HepG2 (cell line): Measurements from ENCODE around the gene CMTM8. TPM values are rescaled to one million over a fixed set of nuclear protein-coding genes. Genes with fewer than 3 reads are reported as not detected.

Experiments
- ATF3 ChIP-seq: sonication (generic); formaldehyde crosslinking; IDR thresholded peaks from 2 replicates; pipeline ENCODE4 v1.4.0; 2020; ENCODE audit warnings: missing genetic modification reagents
- HNF4G ChIP-seq, 2 experiments: sonication (generic) in 1 of 2; formaldehyde crosslinking in 1 of 2; IDR thresholded peaks; 2 replicates each; pipeline versions ENCODE4 v1.4.0 to v1.6.1; 2011 to 2020; ENCODE audit warnings: borderline replicate concordance in 2 of 2, low read depth in 2 of 2, mild to moderate bottlenecking in 2 of 2, low read length in 1 of 2, missing genetic modification reagents in 1 of 2, moderate library complexity in 1 of 2
- KIAA2018 ChIP-seq: sonication (generic); formaldehyde crosslinking; IDR thresholded peaks from 2 replicates; pipeline ENCODE4 v1.5.0; 2020; ENCODE audit warnings: mild to moderate bottlenecking, missing genetic modification reagents, borderline replicate concordance
- MXD1 ChIP-seq: sonication (generic); formaldehyde crosslinking; IDR thresholded peaks from 2 replicates; pipeline ENCODE4 v1.4.0; 2020; ENCODE audit warnings: mild to moderate bottlenecking, missing genetic modification reagents
- MXD3 ChIP-seq: IDR thresholded peaks from 2 replicates; pipeline ENCODE4 v1.6.1; 2016; ENCODE audit warnings: mild to moderate bottlenecking, missing biosample characterization, missing genetic modification reagents
- MYC ChIP-seq: sonication (generic); formaldehyde crosslinking; IDR thresholded peaks from 2 replicates; pipeline ENCODE4 v1.9.0; 2021; ENCODE audit warnings: missing genetic modification reagents, borderline replicate concordance
- PRPF4 ChIP-seq: fragments of 200-400 bp; formaldehyde crosslinking; IDR thresholded peaks from 2 replicates; pipeline ENCODE4 v1.6.1; 2016; ENCODE audit warnings: low read length, low read depth; ENCODE audit not compliant: poor library complexity, severe bottlenecking
- TBP ChIP-seq: sonication (generic); formaldehyde crosslinking; IDR thresholded peaks from 2 replicates; pipeline ENCODE4 v1.5.0; 2020; ENCODE audit warnings: missing genetic modification reagents
- ZNF101 ChIP-seq: sonication (generic); formaldehyde crosslinking; IDR thresholded peaks from 2 replicates; pipeline ENCODE4 v1.4.0; 2020; ENCODE audit warnings: mild to moderate bottlenecking, low read depth, missing genetic modification reagents, borderline replicate concordance
- ZNF12 ChIP-seq: sonication (generic); formaldehyde crosslinking; IDR thresholded peaks from 2 replicates; pipeline ENCODE4 v1.5.0; 2020; ENCODE audit warnings: missing genetic modification reagents
- ZNF124 ChIP-seq: sonication (generic); formaldehyde crosslinking; IDR thresholded peaks from 2 replicates; pipeline ENCODE4 v1.4.0; 2020; ENCODE audit warnings: missing genetic modification reagents
- ZNF503 ChIP-seq: sonication (generic); formaldehyde crosslinking; IDR thresholded peaks from 2 replicates; pipeline ENCODE4 v1.4.0; 2020; ENCODE audit warnings: missing genetic modification reagents
- ZNF580 ChIP-seq: IDR thresholded peaks from 2 replicates; pipeline ENCODE4 v1.6.1; 2016; ENCODE audit warnings: low read depth, borderline replicate concordance
- ZNF891 ChIP-seq: sonication (generic); formaldehyde crosslinking; IDR thresholded peaks from 2 replicates; pipeline ENCODE4 v1.5.0; 2020; ENCODE audit warnings: mild to moderate bottlenecking, missing genetic modification reagents
- ZSCAN20 ChIP-seq: sonication (generic); formaldehyde crosslinking; IDR thresholded peaks from 2 replicates; pipeline ENCODE4 v1.4.0; 2020; ENCODE audit warnings: missing genetic modification reagents, mild to moderate bottlenecking, borderline replicate concordance
- polyA plus RNA-seq, 8 experiments: library from polyadenylated mRNA; depleted of rRNA in 3 of 8; stranded (reverse) in 7 of 8; unstranded in 1 of 8; fragments of >200 nt; fragmentation: Illumina TruSeq in 4 of 8; extraction: Trizol in 4 of 8; gene quantifications; 2 replicates each; pipeline versions ENCODE4 v1.2.1 to v1.2.3, GENCODE V29; 2011 to 2016; ENCODE audit warnings: low read depth in 4 of 8, missing spikeins in 1 of 8, mixed read lengths in 1 of 8; ENCODE audit not compliant: insufficient read depth in 1 of 8
- total RNA-seq, 5 experiments: library from RNA; depleted of rRNA; stranded (reverse); fragments of >200 nt; fragmentation: Illumina TruSeq; extraction: Trizol; gene quantifications; 2 replicates each; pipeline ENCODE4 v1.2.3, GENCODE V29; 2016; ENCODE audit warnings: low read depth in 1 of 5

Gene CMTM8
- total and polyA plus RNA-seq, 2 of the 13 experiments (the other 11 are each of a cell fraction or from before 2014, with no cell fraction given), result 8.9 to 15.8 TPM

- TF ChIP-seq KIAA2018 (CRISPR knock-in tag) (0 out of 2 replicates have a peak, but pooled peaks have one; percentile 34), ZNF124 (CRISPR knock-in tag) (0 out of 2 replicates have a peak, but pooled peaks have one; percentile 38), ZNF580 (CRISPR knock-in tag) (peak; percentile 51; the same call in 1 of the 2 replicates), ZNF101 (CRISPR knock-in tag) (no peak), ATF3 (CRISPR knock-in tag) (no peak), PRPF4 (no peak), ZNF891 (CRISPR knock-in tag) (0 out of 2 replicates have a peak, but pooled peaks have one; percentile 67), ZSCAN20 (CRISPR knock-in tag) (peak; percentile 71; the same call in 1 of the 2 replicates), TBP (CRISPR knock-in tag) (0 out of 2 replicates have a peak, but pooled peaks have one; percentile 22), ZNF503 (CRISPR knock-in tag) (no peak), MXD1 (CRISPR knock-in tag) (peak; percentile 80; the same call in 1 of the 2 replicates), MYC (peak; percentile 73; the same call in 1 of the 2 replicates), MXD3 (peak; percentile 46; the same call in 1 of the 2 replicates), ZNF12 (CRISPR knock-in tag) (no peak), HNF4G (IDR thresholded peaks at IDR 0.05; ENCODE audit: borderline replicate concordance, low read depth, low read length) (peak; percentile 36; the same call in 1 of the 2 replicates), HNF4G (CRISPR knock-in tag; IDR thresholded peaks at IDR 0.05; ENCODE audit: borderline replicate concordance, low read depth) (no peak)
Observed at GRCh38 chr3:32391643-32392535, 153.4 kb downstream of the CMTM8 start, which contains the start of gene CMTM7 (continued).
